ENCODE measurements around the gene TMEM237. TPM values are rescaled to one million over a fixed set of nuclear protein-coding genes. Genes with fewer than 3 reads are reported as not detected.

Gene TMEM237
- total RNA-seq, 6 experiments from 2014 or later = 2.2 to 4.1 (median 2.6) TPM

GRCh38 chr2:201622306-201622970 lies 20.9 kb downstream of the TMEM237 start:
- intact Hi-C loops (cut with DNase I) = no loop called here
- H3K27me3 ChIP-seq = no peaks in the 10 kb centered on the region
- no peaks in the 10 kb centered on the region for H3K36me3 ChIP-seq
- H3K4me1 ChIP-seq = no peaks in the 10 kb centered on the region
- H3K27ac ChIP-seq = no peak overlapping the region
- no peaks in the 10 kb centered on the region for H3K9me3 ChIP-seq
- DNase-seq (no peak), ATAC-seq (no peak)
- TF ChIP-seq POLR2A (IDR thresholded peaks at IDR 0.05) (no peak), CTCF (IDR thresholded peaks at IDR 0.05) (no peak)
- 72% methylated on average over 4 of the region's 5 CpGs for WGBS (ENCODE audit: insufficient coverage, low coverage, low lambda C conversion rate, missing lambda C conversion rate)
- H3K4me3 ChIP-seq = no peak overlapping the region

- no peaks in the 10 kb centered on the region for H3K9me3 ChIP-seq
- DNase-seq (no peak), ATAC-seq (peak in 1 of 4 donors; percentile 18)
- no peak overlapping the region for H3K27ac ChIP-seq
- intact Hi-C loops (cut with DNase I) = no loop called here
- no peaks in the 10 kb centered on the region for H3K36me3 ChIP-seq
- H3K4me3 ChIP-seq = no peak overlapping the region
- H3K4me1 ChIP-seq = no peaks in the 10 kb centered on the region
- 92% methylated on average over 2 of the region's 4 CpGs for WGBS (ENCODE audit: insufficient coverage, low coverage, low lambda C conversion rate, missing lambda C conversion rate)
- no peaks in the 10 kb centered on the region for H3K27me3 ChIP-seq
- TF ChIP-seq POLR2A (IDR thresholded peaks at IDR 0.05) (no peak), CTCF (IDR thresholded peaks at IDR 0.05) (no peak)
Measured at GRCh38 chr2:201621293-201621999, 21.9 kb downstream of the TMEM237 start.

- Histone ChIP-seq H3K4me1 (no peaks in the 10 kb centered on the region), H3K4me3 (no peak overlapping the region), H3K27ac (no peak overlapping the region), H3K36me3 (no peaks in the 10 kb centered on the region), H3K27me3 (no peaks in the 10 kb centered on the region), H3K9me3 (no peaks in the 10 kb centered on the region)
- peak; percentile 50 to 71 (median 62) for ATAC-seq
- peak; percentile 38 to 61 (median 49) for DNase-seq
- WGBS (ENCODE audit: insufficient coverage, low coverage, low lambda C conversion rate, missing lambda C conversion rate) = 28% methylated on average over 18 of the region's 39 CpGs
- intact Hi-C loops (cut with DNase I) = no loop called here
- peak in 1 of 4 donors; percentile 33 for TF ChIP-seq CTCF (IDR thresholded peaks at IDR 0.05)
- TF ChIP-seq POLR2A (IDR thresholded peaks at IDR 0.05) = no peak
Measured at GRCh38 chr2:201618744-201619662, 24.3 kb downstream of the TMEM237 start.

DNA sequence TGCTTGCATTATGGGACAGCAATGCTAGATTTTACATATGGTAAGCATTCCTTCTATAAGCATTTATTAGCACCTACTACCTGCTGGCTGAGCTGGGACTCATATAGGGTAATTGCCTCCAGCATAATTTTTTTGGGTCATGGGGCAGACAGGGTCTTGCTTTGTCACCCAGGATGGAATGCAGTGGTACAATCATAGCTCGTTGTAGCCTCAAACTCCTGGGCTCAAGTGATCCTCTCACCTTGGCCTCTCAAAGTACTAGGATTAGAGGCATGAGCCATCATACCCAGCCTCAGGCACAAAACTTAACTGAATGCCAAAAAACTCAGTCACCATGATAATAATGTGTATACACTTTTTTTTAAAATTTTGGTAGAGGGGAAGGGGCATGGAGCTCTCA lies 35.3 kb downstream of the TMEM237 start:
- Histone ChIP-seq H3K27me3 (no peaks in the 10 kb centered on the region), H3K9me3 (no peaks in the 10 kb centered on the region), H3K4me3 (no peak overlapping the region), H3K4me1 (no peaks in the 10 kb centered on the region), H3K36me3 (no peaks in the 10 kb centered on the region), H3K27ac (no peak overlapping the region)
- TF ChIP-seq CTCF (IDR thresholded peaks at IDR 0.05) (no peak), POLR2A (IDR thresholded peaks at IDR 0.05) (no peak)
- 43% methylated on average over 1 of the region's 1 CpG for WGBS (ENCODE audit: insufficient coverage, low coverage, low lambda C conversion rate, missing lambda C conversion rate)
- DNase-seq (no peak), ATAC-seq (no peak)
- intact Hi-C loops (cut with DNase I) = no loop called here

Data from right lobe of liver (tissue), 6 donors.